HG02571 (cell line): Measurements from ENCODE around the gene HLCS.

Experiments used
- ATAC-seq: cut with Tn5 transposase; IDR thresholded peaks from one replicate; pipeline ENCODE4 v1.9.1; 2021; ENCODE audit warnings: mild to moderate bottlenecking, moderate library complexity; ENCODE audit not compliant: unreplicated experiment

Gene HLCS

GRCh38 chr21:36887963-36888362, 78.5 kb downstream of the HLCS start:
- ATAC-seq, result no peak

GRCh38 chr21:36883532-36884486, 82.7 kb downstream of the HLCS start:
- no peak for ATAC-seq

GRCh38 chr21:36882776-36883175, 83.7 kb downstream of the HLCS start:
- no peak for ATAC-seq

GRCh38 chr21:36881228-36881627, 85.2 kb downstream of the HLCS start:
- no peak for ATAC-seq

GRCh38 chr21:36879827-36880226, 86.6 kb downstream of the HLCS start:
- ATAC-seq, result no peak

- ATAC-seq, result no peak
These were observed 88.7 kb downstream of the HLCS start for GRCh38 chr21:36877741-36878140.

GRCh38 chr21:36874665-36875064, 91.8 kb downstream of the HLCS start:
- ATAC-seq, result no peak

GRCh38 chr21:36873513-36873912, 93.0 kb downstream of the HLCS start:
- ATAC-seq, result no peak

- ATAC-seq, result no peak
These were observed 99.1 kb downstream of the HLCS start for GRCh38 chr21:36867291-36867905.

- ATAC-seq, result no peak
These were observed 100.0 kb downstream of the HLCS start for GRCh38 chr21:36866419-36866818.

- ATAC-seq, result no peak
These were observed 101.5 kb downstream of the HLCS start for GRCh38 chr21:36864974-36865373.

GRCh38 chr21:36863260-36863659, 103.2 kb downstream of the HLCS start:
- no peak for ATAC-seq

GRCh38 chr21:36861595-36862323, 104.7 kb downstream of the HLCS start:
- ATAC-seq, result no peak

- ATAC-seq, result no peak
These were observed 105.5 kb downstream of the HLCS start for GRCh38 chr21:36860736-36861594.

GRCh38 chr21:36859744-36860501, 106.5 kb downstream of the HLCS start:
- no peak for ATAC-seq

GRCh38 chr21:36858320-36858957, 108.0 kb downstream of the HLCS start:
- no peak for ATAC-seq

GRCh38 chr21:36856643-36857042, 109.8 kb downstream of the HLCS start:
- ATAC-seq, result no peak

- no peak for ATAC-seq
These were observed 112.1 kb downstream of the HLCS start for GRCh38 chr21:36854391-36854790.

GRCh38 chr21:36852864-36853263, 113.6 kb downstream of the HLCS start:
- no peak for ATAC-seq
